ENCODE measurements around the gene COQ4. TPM values are rescaled to one million over a fixed set of nuclear protein-coding genes. Genes with fewer than 3 reads are reported as not detected.

The COQ4 gene
- total RNA-seq, 1 donor from 2014 or later = 42.0 TPM

DNA sequence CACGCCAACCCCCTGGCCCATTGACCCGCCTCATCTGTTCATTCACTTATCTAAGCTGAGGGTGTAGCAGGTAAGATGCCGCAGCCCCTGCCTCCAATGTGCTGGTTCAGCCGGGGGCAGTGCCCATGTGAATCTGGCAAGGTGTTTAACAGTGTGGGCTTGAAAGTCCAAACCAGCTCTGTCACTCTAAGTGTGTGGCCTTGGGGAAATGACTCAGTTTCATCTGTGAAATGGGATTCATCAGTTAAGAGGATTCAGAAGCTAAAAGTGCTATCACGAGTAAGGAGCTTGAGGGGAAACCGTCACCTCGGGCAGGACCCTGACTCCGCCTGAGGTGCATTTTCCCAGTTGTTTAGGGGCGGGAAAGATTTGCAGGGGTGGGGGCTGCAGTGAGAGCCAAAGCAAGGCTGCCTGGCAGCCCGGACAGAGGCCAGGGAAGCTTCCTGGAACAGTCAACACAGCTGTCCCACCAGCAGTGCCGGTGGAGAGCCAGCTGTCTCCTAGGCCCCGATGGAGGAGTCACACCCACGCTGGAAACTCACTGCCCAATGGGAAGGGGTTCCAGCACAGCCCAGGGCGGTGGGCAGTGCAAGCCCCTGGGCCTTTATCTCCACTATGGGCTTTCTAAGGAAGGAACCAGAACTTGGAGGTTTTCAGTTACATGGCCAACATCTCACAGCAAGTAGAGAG lies 38.8 kb downstream of the COQ4 start:
- intact Hi-C loops (cut with DNase I) = loop anchor here (10.0 kb wide), 1 partner anchor 53 kb away; no protein-coding TSS in a partner anchor
- DNase-seq (ENCODE audit: extremely low spot score in 2 of 2) = no peak
- H3K27me3 ChIP-seq = no peaks in the 10 kb centered on the region
- no peak for TF ChIP-seq POLR2AphosphoS5 (IDR thresholded peaks at IDR 0.05; ENCODE audit: insufficient read depth in 1 of 2, low read depth in 1 of 2)
- no peak for TF ChIP-seq POLR2A (IDR thresholded peaks at IDR 0.05)
- TF ChIP-seq, protein P1, sequence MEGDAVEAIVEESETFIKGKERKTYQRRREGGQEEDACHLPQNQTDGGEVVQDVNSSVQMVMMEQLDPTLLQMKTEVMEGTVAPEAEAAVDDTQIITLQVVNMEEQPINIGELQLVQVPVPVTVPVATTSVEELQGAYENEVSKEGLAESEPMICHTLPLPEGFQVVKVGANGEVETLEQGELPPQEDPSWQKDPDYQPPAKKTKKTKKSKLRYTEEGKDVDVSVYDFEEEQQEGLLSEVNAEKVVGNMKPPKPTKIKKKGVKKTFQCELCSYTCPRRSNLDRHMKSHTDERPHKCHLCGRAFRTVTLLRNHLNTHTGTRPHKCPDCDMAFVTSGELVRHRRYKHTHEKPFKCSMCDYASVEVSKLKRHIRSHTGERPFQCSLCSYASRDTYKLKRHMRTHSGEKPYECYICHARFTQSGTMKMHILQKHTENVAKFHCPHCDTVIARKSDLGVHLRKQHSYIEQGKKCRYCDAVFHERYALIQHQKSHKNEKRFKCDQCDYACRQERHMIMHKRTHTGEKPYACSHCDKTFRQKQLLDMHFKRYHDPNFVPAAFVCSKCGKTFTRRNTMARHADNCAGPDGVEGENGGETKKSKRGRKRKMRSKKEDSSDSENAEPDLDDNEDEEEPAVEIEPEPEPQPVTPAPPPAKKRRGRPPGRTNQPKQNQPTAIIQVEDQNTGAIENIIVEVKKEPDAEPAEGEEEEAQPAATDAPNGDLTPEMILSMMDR (IDR thresholded peaks at IDR 0.05) = no peak
- no peaks in the 10 kb centered on the region for H3K9me3 ChIP-seq
- H3K4me1 ChIP-seq = peaks cover 33% of the 10 kb centered on the region
- H3K27ac ChIP-seq = peak overlapping the region; percentile 75
- H3K36me3 ChIP-seq = peaks cover 0 to 7% of the 10 kb centered on the region in 2 donors
- peak overlapping the region; percentile 36 to 41 for H3K4me3 ChIP-seq

DNA sequence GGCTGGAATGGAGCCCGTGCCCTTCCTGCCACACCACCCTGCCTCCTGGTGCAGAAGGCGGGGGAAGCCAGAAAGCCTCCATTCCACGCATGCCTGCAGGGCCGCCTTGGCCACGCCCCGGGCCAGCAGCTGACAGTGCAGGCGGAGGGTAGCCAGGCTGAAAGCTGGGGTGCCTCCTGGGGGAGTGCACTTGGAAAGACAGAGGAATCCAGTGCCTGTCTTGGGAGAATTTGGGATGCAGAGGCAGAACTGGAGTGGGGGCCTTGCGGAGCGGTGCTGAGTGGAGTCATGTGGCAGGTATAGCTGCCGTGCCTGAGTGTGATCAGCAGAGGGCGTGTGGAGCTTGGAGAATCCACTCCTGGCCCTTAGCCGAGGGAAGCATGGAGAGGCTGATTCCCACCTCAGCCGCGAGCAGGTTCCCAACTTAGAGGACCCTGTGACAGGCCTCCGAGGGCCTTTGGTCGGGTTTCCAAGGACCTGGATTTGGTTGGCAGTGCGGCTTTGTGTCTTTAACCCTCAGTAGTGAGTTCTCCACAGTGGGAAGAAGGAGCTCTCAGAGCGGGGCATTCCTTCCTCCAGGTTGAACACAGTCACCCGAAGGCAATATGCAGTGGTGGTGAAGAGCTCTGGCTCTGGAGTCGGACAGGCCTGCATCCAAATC lies 39.5 kb downstream of the COQ4 start:
- Histone ChIP-seq H3K4me1 (peaks cover 33% of the 10 kb centered on the region), H3K36me3 (peaks cover 0 to 3% of the 10 kb centered on the region in 2 donors), H3K27me3 (no peaks in the 10 kb centered on the region), H3K27ac (peak overlapping the region; percentile 75), H3K4me3 (peak overlapping the region; percentile 36 to 41), H3K9me3 (no peaks in the 10 kb centered on the region)
- intact Hi-C loops (cut with DNase I) = loop anchor here (10.0 kb wide), 1 partner anchor 53 kb away; no protein-coding TSS in a partner anchor
- TF ChIP-seq POLR2AphosphoS5 (IDR thresholded peaks at IDR 0.05; ENCODE audit: insufficient read depth in 1 of 2, low read depth in 1 of 2) (peak; percentile 71 to 73), POLR2A (IDR thresholded peaks at IDR 0.05) (no peak)
- TF ChIP-seq, protein P1 (IDR thresholded peaks at IDR 0.05) = peak; percentile 24 to 82 (median 70)
- DNase-seq (ENCODE audit: extremely low spot score in 2 of 2) = no peak

DNA sequence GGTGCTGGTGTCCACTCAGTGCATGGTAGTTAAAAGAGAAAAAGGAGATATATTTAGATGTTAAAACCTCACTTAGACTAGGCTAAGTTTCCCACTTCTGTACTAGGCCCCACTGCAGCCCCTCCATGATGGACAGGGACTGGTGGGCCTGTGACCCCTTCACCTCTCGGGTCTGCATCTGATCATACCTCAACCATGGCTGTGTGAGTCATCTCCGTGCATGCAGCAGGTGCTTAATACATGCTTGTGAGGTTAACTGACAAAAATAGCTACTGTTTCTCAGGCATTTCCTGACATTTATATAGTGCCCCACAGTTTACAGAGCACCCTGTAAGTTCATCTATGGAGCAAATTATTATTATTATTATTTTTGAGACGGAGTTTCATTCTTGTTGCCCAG lies 40.1 kb downstream of the COQ4 start:
- H3K4me1 ChIP-seq = peaks cover 33% of the 10 kb centered on the region
- intact Hi-C loops (cut with DNase I) = loop anchor here (10.0 kb wide), 1 partner anchor 52 kb away; no protein-coding TSS in a partner anchor
- H3K36me3 ChIP-seq = no peaks in the 10 kb centered on the region
- DNase-seq (ENCODE audit: extremely low spot score in 2 of 2) = no peak
- no peaks in the 10 kb centered on the region for H3K27me3 ChIP-seq
- H3K9me3 ChIP-seq = no peaks in the 10 kb centered on the region
- H3K27ac ChIP-seq = peak overlapping the region; percentile 75
- TF ChIP-seq POLR2AphosphoS5 (IDR thresholded peaks at IDR 0.05; ENCODE audit: insufficient read depth in 1 of 2, low read depth in 1 of 2) = no peak
- H3K4me3 ChIP-seq = no peak overlapping the region

DNA sequence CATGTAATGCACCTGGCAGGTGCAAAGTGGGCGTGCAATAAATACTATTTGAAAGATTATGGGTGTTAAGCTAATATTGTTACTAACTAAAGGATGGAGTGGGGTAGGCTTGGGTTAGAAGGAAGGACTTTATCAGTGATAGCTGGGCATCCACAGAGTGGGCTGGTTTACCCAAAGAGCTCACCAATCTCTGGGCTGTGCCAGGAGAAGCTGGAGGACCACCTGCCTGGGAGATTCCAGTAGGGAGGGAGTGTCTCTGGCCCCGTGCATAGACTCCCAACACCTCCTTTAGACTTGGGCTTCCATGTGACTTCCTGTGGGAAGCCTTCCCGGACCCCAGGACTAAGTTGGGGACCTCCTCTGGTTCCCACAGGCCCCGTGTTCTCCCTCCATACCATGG lies 42.9 kb downstream of the COQ4 start:
- Histone ChIP-seq H3K9me3 (no peaks in the 10 kb centered on the region), H3K27me3 (no peaks in the 10 kb centered on the region), H3K27ac (peak overlapping the region; percentile 71), H3K4me1 (peaks cover 43% of the 10 kb centered on the region), H3K4me3 (peak overlapping the region; percentile 33 to 45), H3K36me3 (no peaks in the 10 kb centered on the region)
- no peak for DNase-seq (ENCODE audit: extremely low spot score in 2 of 2)
- intact Hi-C loops (cut with DNase I) = loop anchor here (10.0 kb wide), 1 partner anchor 49 kb away; no protein-coding TSS in a partner anchor
- TF ChIP-seq POLR2A (IDR thresholded peaks at IDR 0.05) (no peak), POLR2AphosphoS5 (IDR thresholded peaks at IDR 0.05; ENCODE audit: insufficient read depth in 1 of 2, low read depth in 1 of 2) (no peak)
- TF ChIP-seq, protein P1 (IDR thresholded peaks at IDR 0.05) = no peak

DNA sequence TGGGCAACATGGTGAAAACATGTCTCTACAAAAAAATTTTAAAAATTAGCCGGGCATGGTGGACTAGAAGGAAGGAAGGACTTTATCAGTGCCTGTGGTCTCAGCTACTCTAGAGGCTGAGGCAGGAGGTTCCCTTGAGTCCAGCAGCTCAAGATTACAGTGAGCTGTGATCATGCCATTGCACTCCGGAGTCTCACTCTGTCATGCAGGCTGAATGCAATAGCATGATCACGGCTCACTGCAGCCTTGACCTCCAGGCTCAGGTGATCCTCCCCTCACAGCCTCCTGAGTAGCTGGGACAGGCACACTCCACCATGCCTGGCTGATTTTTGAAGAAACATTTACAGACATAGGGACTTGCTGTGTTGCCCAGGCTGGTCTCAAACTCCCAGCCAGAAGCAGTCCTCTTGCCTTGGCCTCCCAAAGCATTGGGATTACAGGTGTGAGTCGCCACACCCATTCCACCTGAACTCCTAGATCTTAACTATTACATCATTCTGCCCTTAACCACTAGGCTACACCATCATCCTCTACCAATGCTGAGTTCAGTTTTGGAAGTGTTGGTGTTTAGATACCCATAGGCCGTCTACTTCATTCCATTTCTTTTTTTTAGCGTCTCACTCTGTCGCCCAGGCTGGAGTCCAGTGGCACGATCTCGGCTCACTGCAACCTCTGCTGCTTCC lies 46.5 kb downstream of the COQ4 start:
- Histone ChIP-seq H3K27me3 (no peaks in the 10 kb centered on the region), H3K36me3 (peaks cover 0 to 7% of the 10 kb centered on the region in 2 donors), H3K9me3 (no peaks in the 10 kb centered on the region), H3K4me3 (no peak overlapping the region), H3K27ac (no peak overlapping the region), H3K4me1 (peaks cover 50% of the 10 kb centered on the region)
- no peak for DNase-seq (ENCODE audit: extremely low spot score in 2 of 2)
- intact Hi-C loops (cut with DNase I) = loop anchor here (10.0 kb wide), 1 partner anchor 46 kb away; no protein-coding TSS in a partner anchor
- TF ChIP-seq, protein P1 (IDR thresholded peaks at IDR 0.05) = no peak
- TF ChIP-seq POLR2A (IDR thresholded peaks at IDR 0.05) (no peak), POLR2AphosphoS5 (IDR thresholded peaks at IDR 0.05; ENCODE audit: insufficient read depth in 1 of 2, low read depth in 1 of 2) (no peak)
